Measurements from ENCODE around the gene ZNF8. TPM values are rescaled to one million over a fixed set of nuclear protein-coding genes. Genes with fewer than 3 reads are reported as not detected.

ZNF8 gene
- total and polyA plus RNA-seq, 2 donors (not counting 1 experiment from before 2014, with no cell fraction given) = 3.4 to 8.0 TPM

GRCh38 chr19:58261600-58261967 is 17.2 kb upstream of the ZNF8 start:
- POLR2A ChIA-PET = no interaction called here
- Histone ChIP-seq H3K4me1 (ENCODE audit: control insufficient read depth in 2 of 2, insufficient read depth in 2 of 2, low read length in 2 of 2) (no peaks in the 10 kb centered on the region), H3K27ac (ENCODE audit: low read length in 2 of 2) (no peak overlapping the region), H3K79me2 (ENCODE audit: control insufficient read depth, insufficient read depth, low read length) (no peaks in the 10 kb centered on the region), H3K36me3 (replicated peaks in 1 of 2; ENCODE audit: control extremely low read depth in 1 of 2, control insufficient read depth in 1 of 2, extremely low read depth in 1 of 2, insufficient read depth in 2 of 2, low read length in 1 of 2) (peaks cover 6 to 42% of the 10 kb centered on the region in 2 experiments), H3K9ac (ENCODE audit: low read length) (no peak overlapping the region), H4K20me1 (ENCODE audit: control insufficient read depth, insufficient read depth, low read length, poor library complexity, severe bottlenecking) (no peaks in the 10 kb centered on the region), H3K4me3 (ENCODE audit: control extremely low read depth in 1 of 5, extremely low read depth in 1 of 5, insufficient read depth in 1 of 5, low read depth in 2 of 5, low read length in 4 of 5) (peak overlapping the region in 1 of 5 experiments; percentile 7), H3K27me3 (replicated peaks in 1 of 4; ENCODE audit: control extremely low read depth in 1 of 4, control insufficient read depth in 3 of 4, insufficient read depth in 4 of 4, low read length in 3 of 4) (no peaks in the 10 kb centered on the region), H3K4me2 (replicated peaks; ENCODE audit: low read depth, low read length, poor library complexity, severe bottlenecking) (no peak overlapping the region), H2AFZ (ENCODE audit: insufficient read depth, low read depth, low read length, poor library complexity, severe bottlenecking) (no peak overlapping the region), H3K9me3 (ENCODE audit: control extremely low read depth in 1 of 3, control insufficient read depth in 2 of 3, insufficient read depth in 1 of 3, low read length in 2 of 3) (peaks cover 14 to 97% (median 93%) of the 10 kb centered on the region in 3 donors)
- Mint-ChIP-seq H3K27ac (no peak overlapping the region), H3K4me3 (no peak overlapping the region), H3K4me1 (no peaks in the 10 kb centered on the region), H3K9me3 (ENCODE audit: insufficient read depth) (peaks cover 13% of the 10 kb centered on the region), H3K27me3 (no peaks in the 10 kb centered on the region)
- 100% methylated on average over 1 of the region's 3 CpGs for WGBS (ENCODE audit: insufficient coverage)
- CTCF ChIA-PET = no interaction called here
- TF ChIP-seq CTCF (IDR thresholded peaks at IDR 0.05) = no peak
- no peak for TF ChIP-seq EZH2 (IDR thresholded peaks at IDR 0.05; ENCODE audit: borderline replicate concordance, insufficient read depth, low read depth, low read length, poor library complexity, severe bottlenecking)
- intact Hi-C loops (cut with micrococcal nuclease) = no loop called here
- no peak for DNase-seq
- no peak for ATAC-seq (ENCODE audit: low read depth)

- no peaks in the 10 kb centered on the region for H3K27me3 Mint-ChIP-seq
- no peak for TF ChIP-seq EZH2 (IDR thresholded peaks at IDR 0.05; ENCODE audit: borderline replicate concordance, insufficient read depth, low read depth, low read length, poor library complexity, severe bottlenecking)
- no peak for TF ChIP-seq CTCF (IDR thresholded peaks at IDR 0.05)
- H3K9me3 Mint-ChIP-seq (ENCODE audit: insufficient read depth) = peaks cover 13% of the 10 kb centered on the region
- DNase-seq = no peak
- no peak for ATAC-seq (ENCODE audit: low read depth)
- Histone ChIP-seq H2AFZ (ENCODE audit: insufficient read depth, low read depth, low read length, poor library complexity, severe bottlenecking) (no peak overlapping the region), H3K9me3 (ENCODE audit: control extremely low read depth in 1 of 3, control insufficient read depth in 2 of 3, insufficient read depth in 1 of 3, low read length in 2 of 3) (peaks cover 14 to 98% (median 96%) of the 10 kb centered on the region in 3 donors), H4K20me1 (ENCODE audit: control insufficient read depth, insufficient read depth, low read length, poor library complexity, severe bottlenecking) (no peaks in the 10 kb centered on the region), H3K4me1 (ENCODE audit: control insufficient read depth in 2 of 2, insufficient read depth in 2 of 2, low read length in 2 of 2) (no peaks in the 10 kb centered on the region), H3K9ac (ENCODE audit: low read length) (peak overlapping the region; percentile 26), H3K4me2 (replicated peaks; ENCODE audit: low read depth, low read length, poor library complexity, severe bottlenecking) (no peak overlapping the region), H3K4me3 (ENCODE audit: control extremely low read depth in 1 of 5, extremely low read depth in 1 of 5, insufficient read depth in 1 of 5, low read depth in 2 of 5, low read length in 4 of 5) (peak overlapping the region in 1 of 5 experiments; percentile 7), H3K36me3 (replicated peaks in 1 of 2; ENCODE audit: control extremely low read depth in 1 of 2, control insufficient read depth in 1 of 2, extremely low read depth in 1 of 2, insufficient read depth in 2 of 2, low read length in 1 of 2) (peaks cover 6 to 39% of the 10 kb centered on the region in 2 experiments), H3K27ac (ENCODE audit: low read length in 2 of 2) (no peak overlapping the region), H3K79me2 (ENCODE audit: control insufficient read depth, insufficient read depth, low read length) (no peaks in the 10 kb centered on the region), H3K27me3 (replicated peaks in 1 of 4; ENCODE audit: control extremely low read depth in 1 of 4, control insufficient read depth in 3 of 4, insufficient read depth in 4 of 4, low read length in 3 of 4) (no peaks in the 10 kb centered on the region)
- H3K4me3 Mint-ChIP-seq = no peak overlapping the region
- no peaks in the 10 kb centered on the region for H3K4me1 Mint-ChIP-seq
- POLR2A ChIA-PET = no interaction called here
- H3K27ac Mint-ChIP-seq = no peak overlapping the region
- intact Hi-C loops (cut with micrococcal nuclease) = no loop called here
- 95% methylated on average over 18 of the region's 19 CpGs for WGBS (ENCODE audit: insufficient coverage)
- CTCF ChIA-PET = no interaction called here
These were observed 16.5 kb upstream of the ZNF8 start for GRCh38 chr19:58261968-58262921.
